HepG2 (cell line): ENCODE measurements around the gene ANTKMT. TPM values are rescaled to one million over a fixed set of nuclear protein-coding genes. Genes with fewer than 3 reads are reported as not detected.

Source experiments
- AKAP8 ChIP-seq: sonication (generic); formaldehyde crosslinking; IDR thresholded peaks from 2 replicates; pipeline ENCODE4 v1.5.1; 2020; ENCODE audit warnings: mild to moderate bottlenecking, missing genetic modification reagents
- HMGXB3 ChIP-seq: sonication (generic); formaldehyde crosslinking; IDR thresholded peaks from 2 replicates; pipeline ENCODE4 v1.4.0; 2020; ENCODE audit warnings: missing genetic modification reagents, borderline replicate concordance
- HNF4A ChIP-seq: sonication (generic); formaldehyde crosslinking; IDR thresholded peaks from 2 replicates; pipeline ENCODE4 v1.4.0; 2020; ENCODE audit warnings: missing genetic modification reagents
- HNF4G ChIP-seq, 2 experiments: sonication (generic) in 1 of 2; formaldehyde crosslinking in 1 of 2; IDR thresholded peaks; 2 replicates each; pipeline versions ENCODE4 v1.4.0 to v1.6.1; 2011 to 2020; ENCODE audit warnings: borderline replicate concordance in 2 of 2, low read depth in 2 of 2, mild to moderate bottlenecking in 2 of 2, low read length in 1 of 2, missing genetic modification reagents in 1 of 2, moderate library complexity in 1 of 2
- KLF6 ChIP-seq: IDR thresholded peaks from 2 replicates; pipeline ENCODE4 v1.8.0; 2016; ENCODE audit warnings: missing biosample characterization, missing genetic modification reagents
- NR2C2 ChIP-seq: sonication (generic); formaldehyde crosslinking; IDR thresholded peaks from 2 replicates; pipeline ENCODE4 v1.4.0; 2020; ENCODE audit warnings: missing genetic modification reagents, mild to moderate bottlenecking, moderate library complexity, borderline replicate concordance
- PLSCR1 ChIP-seq: sonication (generic); formaldehyde crosslinking; IDR thresholded peaks from 2 replicates; pipeline ENCODE4 v1.5.0; 2020; ENCODE audit warnings: missing genetic modification reagents, mild to moderate bottlenecking, borderline replicate concordance
- ZBTB14 ChIP-seq: sonication (generic); formaldehyde crosslinking; IDR thresholded peaks from 2 replicates; pipeline ENCODE4 v1.4.0; 2020; ENCODE audit warnings: missing genetic modification reagents
- ZNF605 ChIP-seq: sonication (generic); formaldehyde crosslinking; IDR thresholded peaks from 2 replicates; pipeline ENCODE4 v1.8.0; 2022; ENCODE audit warnings: mild to moderate bottlenecking, missing genetic modification reagents
- ZNF770 ChIP-seq: sonication (generic); formaldehyde crosslinking; IDR thresholded peaks from 2 replicates; pipeline ENCODE4 v1.5.0; 2020; ENCODE audit warnings: mild to moderate bottlenecking, missing genetic modification reagents
- polyA plus RNA-seq, 8 experiments: library from polyadenylated mRNA; depleted of rRNA in 3 of 8; stranded (reverse) in 7 of 8; unstranded in 1 of 8; fragments of >200 nt; fragmentation: Illumina TruSeq in 4 of 8; extraction: Trizol in 4 of 8; gene quantifications; 2 replicates each; pipeline versions ENCODE4 v1.2.1 to v1.2.3, GENCODE V29; 2011 to 2016; ENCODE audit warnings: low read depth in 4 of 8, missing spikeins in 1 of 8, mixed read lengths in 1 of 8; ENCODE audit not compliant: insufficient read depth in 1 of 8
- total RNA-seq, 5 experiments: library from RNA; depleted of rRNA; stranded (reverse); fragments of >200 nt; fragmentation: Illumina TruSeq; extraction: Trizol; gene quantifications; 2 replicates each; pipeline ENCODE4 v1.2.3, GENCODE V29; 2016; ENCODE audit warnings: low read depth in 1 of 5
- TF ChIP-seq, protein P1 (sequence below): sonication (generic); formaldehyde crosslinking; IDR thresholded peaks from 2 replicates; pipeline ENCODE4 v1.5.0; 2020; ENCODE audit warnings: missing genetic modification reagents
- TF ChIP-seq, protein P2 (sequence below): sonication (generic); formaldehyde crosslinking; IDR thresholded peaks from 2 replicates; pipeline ENCODE4 v1.4.0; 2020; ENCODE audit warnings: missing genetic modification reagents, borderline replicate concordance

Gene ANTKMT
- total and polyA plus RNA-seq, 2 of the 13 experiments (the other 11 are each of a cell fraction or from before 2014, with no cell fraction given): 7.5 to 47.8 TPM

DNA sequence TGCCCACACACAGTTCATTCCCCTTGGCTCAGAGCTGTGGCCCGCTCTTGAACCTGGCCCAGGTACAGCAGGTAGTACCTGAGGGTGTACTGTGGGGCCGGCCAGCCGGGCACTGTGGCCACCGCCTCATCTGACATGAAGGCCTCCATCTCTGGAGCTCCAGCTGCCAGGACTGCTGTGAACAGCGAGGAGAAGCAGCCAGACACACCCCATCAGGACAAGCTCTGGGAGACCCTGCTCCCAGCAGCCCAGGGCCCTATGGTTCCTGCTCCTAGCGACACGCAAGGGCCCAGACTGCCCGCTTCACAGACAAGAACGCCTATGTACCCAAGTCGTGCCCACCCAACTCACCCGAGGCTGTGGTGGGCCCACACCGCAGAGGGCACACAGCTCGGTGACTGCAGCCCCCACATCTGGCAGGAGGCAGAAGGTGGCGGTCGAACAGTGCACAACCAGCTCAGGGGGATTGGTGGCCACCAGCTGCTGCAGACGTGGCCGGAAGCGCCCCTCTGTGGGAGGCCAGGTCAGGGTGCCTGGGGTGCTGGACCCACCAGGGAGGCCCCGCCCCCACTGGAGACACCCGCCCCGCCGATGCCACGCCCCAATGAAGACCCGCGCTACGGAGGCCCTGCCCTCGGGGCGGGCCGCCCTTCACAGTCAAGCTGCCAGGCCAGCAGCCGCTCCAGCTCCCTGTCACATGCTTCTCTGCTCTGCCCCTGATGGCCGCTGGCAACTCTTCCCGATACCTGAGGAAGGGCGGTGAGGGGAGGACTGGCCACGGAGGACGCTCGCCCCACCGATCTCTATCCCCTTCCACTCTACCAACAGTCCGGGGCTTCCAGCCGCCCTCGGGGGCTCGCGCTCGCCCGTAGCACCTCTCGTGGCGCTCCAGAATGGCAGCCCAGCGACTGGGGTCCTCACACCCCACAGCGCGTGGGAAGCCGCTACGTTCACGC lies 41.8 kb upstream of the ANTKMT start (continued):
- TF ChIP-seq HMGXB3 (CRISPR knock-in tag): no peak; the same call in 1 of the 2 replicates
- TF ChIP-seq HNF4G (IDR thresholded peaks at IDR 0.05; ENCODE audit: borderline replicate concordance, low read depth, low read length): no peak
- TF ChIP-seq HNF4G (CRISPR knock-in tag; IDR thresholded peaks at IDR 0.05; ENCODE audit: borderline replicate concordance, low read depth): no peak
- no peak for TF ChIP-seq ZNF770 (CRISPR knock-in tag)
- TF ChIP-seq, protein P1, sequence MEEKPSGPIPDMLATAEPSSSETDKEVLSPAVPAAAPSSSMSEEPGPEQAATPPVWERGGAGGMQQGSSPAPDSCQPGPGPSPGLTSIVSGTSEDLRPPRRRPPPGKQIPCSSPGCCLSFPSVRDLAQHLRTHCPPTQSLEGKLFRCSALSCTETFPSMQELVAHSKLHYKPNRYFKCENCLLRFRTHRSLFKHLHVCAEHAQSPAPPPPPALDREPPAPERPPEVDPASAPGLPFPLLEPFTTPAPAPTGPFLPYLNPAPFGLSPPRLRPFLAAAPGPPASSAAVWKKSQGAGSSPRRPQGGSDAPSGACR (CRISPR knock-in tag): peak; percentile 11; the same call in 1 of the 2 replicates
- TF ChIP-seq, protein P2, sequence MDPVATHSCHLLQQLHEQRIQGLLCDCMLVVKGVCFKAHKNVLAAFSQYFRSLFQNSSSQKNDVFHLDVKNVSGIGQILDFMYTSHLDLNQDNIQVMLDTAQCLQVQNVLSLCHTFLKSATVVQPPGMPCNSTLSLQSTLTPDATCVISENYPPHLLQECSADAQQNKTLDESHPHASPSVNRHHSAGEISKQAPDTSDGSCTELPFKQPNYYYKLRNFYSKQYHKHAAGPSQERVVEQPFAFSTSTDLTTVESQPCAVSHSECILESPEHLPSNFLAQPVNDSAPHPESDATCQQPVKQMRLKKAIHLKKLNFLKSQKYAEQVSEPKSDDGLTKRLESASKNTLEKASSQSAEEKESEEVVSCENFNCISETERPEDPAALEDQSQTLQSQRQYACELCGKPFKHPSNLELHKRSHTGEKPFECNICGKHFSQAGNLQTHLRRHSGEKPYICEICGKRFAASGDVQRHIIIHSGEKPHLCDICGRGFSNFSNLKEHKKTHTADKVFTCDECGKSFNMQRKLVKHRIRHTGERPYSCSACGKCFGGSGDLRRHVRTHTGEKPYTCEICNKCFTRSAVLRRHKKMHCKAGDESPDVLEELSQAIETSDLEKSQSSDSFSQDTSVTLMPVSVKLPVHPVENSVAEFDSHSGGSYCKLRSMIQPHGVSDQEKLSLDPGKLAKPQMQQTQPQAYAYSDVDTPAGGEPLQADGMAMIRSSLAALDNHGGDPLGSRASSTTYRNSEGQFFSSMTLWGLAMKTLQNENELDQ (CRISPR knock-in tag): no peak
- TF ChIP-seq KLF6 (CRISPR knock-in tag): no peak
- TF ChIP-seq HNF4A (CRISPR knock-in tag): no peak
- TF ChIP-seq AKAP8 (CRISPR knock-in tag): 0 out of 2 replicates have a peak, but pooled peaks have one; percentile 2
- 0 out of 2 replicates have a peak, but pooled peaks have one; percentile 29 for TF ChIP-seq NR2C2 (CRISPR knock-in tag)
- TF ChIP-seq ZNF605 (CRISPR knock-in tag): peak; percentile 85
- TF ChIP-seq ZBTB14: no peak
- no peak for TF ChIP-seq PLSCR1
